SIG-M5 (cell line): ENCODE data around the gene AIG1.
"Not testable (repeated sequence)": the region's sequence is repeated elsewhere in the genome, so short reads cannot be mapped to it uniquely, and the experiment has no call there.

Experiments used
- DNase-seq: peaks from one replicate; lab custom pipeline; 2025; lab: John Stamatoyannopoulos, UW

The AIG1 gene

GRCh38 chr6:143128681-143129015 is 68.0 kb downstream of the AIG1 start:
- no peak for DNase-seq

- DNase-seq = no peak
These were observed 70.2 kb downstream of the AIG1 start for GRCh38 chr6:143130928-143131327.

DNA sequence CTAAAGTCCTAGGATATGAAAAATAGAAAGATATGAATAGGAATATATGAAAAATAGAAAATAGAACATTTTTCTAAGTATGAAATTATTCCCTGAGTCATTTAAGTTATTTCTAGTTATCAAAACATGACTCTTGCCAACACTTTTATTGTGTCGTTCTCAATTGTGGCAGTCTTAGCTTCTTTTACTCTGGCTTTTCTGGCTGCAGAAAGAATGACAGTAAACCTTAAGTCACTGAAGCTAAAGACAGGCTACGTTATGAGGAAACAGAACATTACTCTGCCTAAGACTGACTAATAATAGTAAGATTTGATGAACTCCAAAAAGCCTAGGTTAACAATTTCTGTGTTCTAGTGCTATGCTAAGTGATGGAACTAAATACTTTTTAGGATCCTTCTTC is 74.6 kb downstream of the AIG1 start:
- DNase-seq = no peak

DNA sequence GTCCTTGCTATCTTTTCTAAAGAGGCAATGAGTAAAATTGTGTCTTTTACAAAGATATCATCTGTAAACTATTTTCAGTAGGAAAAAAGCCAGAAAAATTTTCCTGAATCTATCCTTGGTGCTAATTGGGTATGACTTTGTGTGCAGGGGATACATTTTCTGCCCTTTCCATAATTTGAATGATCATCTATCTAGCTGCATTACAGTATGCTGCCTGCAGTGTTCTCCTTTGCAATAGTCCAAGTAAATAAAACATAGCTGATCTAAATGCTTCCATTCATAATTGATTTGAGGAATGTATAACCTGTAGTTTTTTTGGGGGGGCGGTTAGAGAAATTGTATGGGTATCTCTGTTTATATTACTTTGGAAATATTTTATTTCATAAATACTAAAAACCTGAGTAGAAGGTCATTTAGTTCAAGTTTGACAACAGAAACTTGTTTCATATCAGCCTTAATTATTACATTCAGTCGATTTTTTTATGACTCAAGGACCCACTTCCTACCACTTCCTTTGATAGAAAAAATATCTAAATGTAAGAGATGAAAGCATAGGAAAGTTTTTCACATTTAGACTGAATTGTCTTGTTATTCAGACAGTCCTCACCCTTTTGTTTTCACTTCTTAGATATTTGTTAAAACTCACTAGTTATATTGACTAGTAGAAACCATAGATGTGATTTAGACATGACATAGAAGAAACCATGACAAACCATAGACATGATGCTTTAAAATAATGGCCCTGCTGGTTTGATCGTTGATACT is 75.3 kb downstream of the AIG1 start:
- DNase-seq = no peak

GRCh38 chr6:143136647-143137046 is 76.0 kb downstream of the AIG1 start:
- DNase-seq = no peak

- DNase-seq = no peak
These were observed 78.6 kb downstream of the AIG1 start for GRCh38 chr6:143139239-143139784.

DNA sequence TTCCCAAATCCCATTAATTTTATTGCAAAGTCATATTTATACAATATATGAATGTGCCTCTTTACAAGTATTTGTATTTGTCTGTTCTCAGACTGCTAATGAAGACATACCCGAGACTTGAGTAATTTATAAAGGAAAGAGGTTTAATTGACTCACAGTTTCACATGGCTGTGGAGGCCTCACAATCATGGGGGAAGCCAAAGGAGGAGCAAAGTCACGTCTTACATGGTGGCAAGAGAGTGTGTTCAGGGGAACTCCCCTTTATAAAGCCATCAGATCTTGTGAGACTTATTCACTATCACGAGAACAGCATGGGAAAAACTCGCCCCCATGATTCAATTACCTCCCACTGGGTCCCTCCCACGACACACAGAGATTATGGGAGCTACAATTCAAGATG is 79.2 kb downstream of the AIG1 start:
- DNase-seq = not testable (repeated sequence)

DNA sequence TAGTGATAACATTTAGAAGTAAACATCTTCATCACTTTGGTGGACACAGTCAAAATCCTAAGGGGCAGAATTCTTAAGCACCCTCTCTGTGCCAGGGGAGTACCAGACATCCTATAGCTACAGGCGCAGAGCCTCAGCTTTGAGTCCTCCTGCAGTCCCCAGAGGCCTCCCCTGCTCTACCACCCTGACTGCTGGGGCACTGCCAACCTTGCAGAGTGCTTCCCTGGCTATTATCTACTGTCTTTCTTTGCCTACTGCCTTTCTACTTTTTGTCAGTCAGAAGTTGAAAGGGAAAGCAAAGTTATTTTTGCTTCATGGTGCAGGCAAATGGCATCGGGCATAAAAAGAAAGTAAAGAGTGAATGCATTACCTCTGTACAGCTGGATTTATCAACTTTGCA is 80.1 kb downstream of the AIG1 start:
- DNase-seq = no peak

DNA sequence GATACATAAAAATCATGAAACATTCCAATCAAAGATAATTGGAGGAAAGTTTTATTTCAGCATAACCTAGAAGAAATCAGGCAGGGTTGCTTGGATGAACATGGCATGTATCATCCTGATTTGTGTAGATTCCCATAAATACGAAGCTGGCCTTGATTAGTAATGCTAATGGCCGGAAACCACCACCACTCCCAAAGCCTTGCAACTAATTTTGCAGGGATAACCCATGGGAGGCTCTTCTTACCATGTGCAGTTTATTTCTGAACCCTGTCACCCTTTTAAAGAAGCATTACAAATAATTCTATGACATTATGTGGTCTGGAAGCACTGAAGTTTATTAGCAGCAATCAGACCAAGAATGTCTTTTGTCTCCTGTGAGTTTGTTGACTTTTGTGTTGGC is 80.8 kb downstream of the AIG1 start:
- no peak for DNase-seq

- DNase-seq = no peak
These were observed 85.6 kb downstream of the AIG1 start for GRCh38 chr6:143146186-143146851.

GRCh38 chr6:143149771-143150170 is 89.1 kb downstream of the AIG1 start:
- DNase-seq = no peak

- no peak for DNase-seq
These were observed 89.6 kb downstream of the AIG1 start for GRCh38 chr6:143150281-143150680.

GRCh38 chr6:143151381-143151780 is 90.7 kb downstream of the AIG1 start:
- no peak for DNase-seq

- no peak for DNase-seq
These were observed 95.0 kb downstream of the AIG1 start for GRCh38 chr6:143155681-143156080.

DNA sequence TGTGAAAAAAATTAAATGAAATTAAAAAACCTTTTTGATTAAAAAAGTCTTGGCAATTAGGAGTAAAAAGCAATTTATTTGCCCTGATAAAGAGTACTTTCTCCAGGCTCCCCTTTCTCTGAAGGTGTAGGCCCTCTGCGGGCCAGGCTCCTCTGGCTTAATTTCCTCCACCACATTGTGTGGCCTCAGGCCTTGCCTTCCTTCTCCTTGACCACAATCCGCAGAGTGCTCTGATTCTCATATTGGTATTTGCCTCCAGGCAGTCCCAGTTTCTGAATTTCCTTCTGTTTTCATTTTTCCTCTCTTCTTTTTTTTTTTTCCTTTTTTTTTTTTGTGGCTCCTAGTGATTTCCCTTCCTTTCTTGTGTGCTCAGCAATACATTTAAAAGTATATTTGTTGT is 96.4 kb downstream of the AIG1 start:
- DNase-seq = no peak

DNA sequence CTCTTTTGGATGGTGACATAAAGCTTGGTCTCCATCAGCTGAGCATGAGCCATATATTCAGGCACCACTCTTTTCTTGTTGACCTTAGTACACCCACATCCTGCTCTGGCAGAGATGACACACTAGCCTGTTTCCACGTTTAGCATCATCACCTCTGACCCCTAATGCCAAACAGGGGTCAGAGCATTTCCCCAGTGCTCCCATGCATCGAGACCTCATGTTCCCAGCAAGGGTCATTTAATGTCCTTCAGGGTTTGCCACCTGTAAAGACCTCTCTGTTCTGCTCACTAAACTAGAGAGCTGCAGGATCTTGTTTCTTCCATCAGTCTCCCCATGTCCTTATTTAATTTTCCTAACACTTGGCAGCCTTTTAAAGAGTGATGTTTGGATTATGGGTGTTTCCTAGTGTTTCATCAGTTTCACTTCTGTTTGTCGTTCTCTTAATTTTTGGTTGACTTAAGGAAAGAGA is 97.5 kb downstream of the AIG1 start:
- DNase-seq = no peak

DNA sequence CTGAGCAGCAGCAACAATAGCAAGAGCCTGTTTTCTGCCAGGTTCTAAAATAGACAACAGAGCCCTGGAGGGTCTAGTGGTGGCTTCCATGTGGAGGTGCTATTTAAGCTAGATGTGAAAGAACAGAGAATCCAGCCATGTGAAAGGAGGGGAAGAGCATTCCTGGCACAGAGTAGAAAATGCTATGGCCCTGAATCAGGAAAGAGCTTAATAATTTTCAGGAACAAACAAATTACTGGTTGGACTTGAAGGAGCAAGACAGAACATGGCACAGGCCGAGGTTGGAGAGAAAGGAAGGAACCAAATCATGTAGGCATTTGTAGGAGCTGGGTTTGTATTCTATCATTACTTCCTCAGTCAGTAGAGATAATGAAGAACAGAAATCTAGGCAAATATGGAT is 98.3 kb downstream of the AIG1 start:
- no peak for DNase-seq

DNA sequence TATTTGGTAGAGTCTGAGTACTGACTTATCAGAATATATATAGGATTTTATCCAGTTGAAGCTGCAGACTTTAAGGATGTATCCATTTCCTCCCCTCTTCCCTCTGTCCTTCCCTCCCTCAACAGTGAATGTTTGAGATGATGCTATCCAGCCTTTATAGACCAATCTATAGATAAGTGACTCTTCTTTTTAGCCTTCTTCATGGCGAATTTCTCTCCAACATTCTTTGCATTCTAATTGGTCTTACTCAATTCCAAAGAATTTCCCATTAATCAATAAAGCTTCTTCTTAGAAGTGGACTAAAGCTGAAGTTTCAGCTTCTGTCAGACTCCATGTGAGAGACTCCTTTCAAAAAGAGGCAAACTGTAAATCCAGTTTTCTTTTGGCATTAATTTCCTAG is 99.3 kb downstream of the AIG1 start:
- DNase-seq = no peak

GRCh38 chr6:143160439-143161220 is 99.9 kb downstream of the AIG1 start:
- DNase-seq = no peak

GRCh38 chr6:143163621-143164020 is 102.9 kb downstream of the AIG1 start:
- no peak for DNase-seq

GRCh38 chr6:143164565-143165105 is 103.9 kb downstream of the AIG1 start:
- no peak for DNase-seq

DNA sequence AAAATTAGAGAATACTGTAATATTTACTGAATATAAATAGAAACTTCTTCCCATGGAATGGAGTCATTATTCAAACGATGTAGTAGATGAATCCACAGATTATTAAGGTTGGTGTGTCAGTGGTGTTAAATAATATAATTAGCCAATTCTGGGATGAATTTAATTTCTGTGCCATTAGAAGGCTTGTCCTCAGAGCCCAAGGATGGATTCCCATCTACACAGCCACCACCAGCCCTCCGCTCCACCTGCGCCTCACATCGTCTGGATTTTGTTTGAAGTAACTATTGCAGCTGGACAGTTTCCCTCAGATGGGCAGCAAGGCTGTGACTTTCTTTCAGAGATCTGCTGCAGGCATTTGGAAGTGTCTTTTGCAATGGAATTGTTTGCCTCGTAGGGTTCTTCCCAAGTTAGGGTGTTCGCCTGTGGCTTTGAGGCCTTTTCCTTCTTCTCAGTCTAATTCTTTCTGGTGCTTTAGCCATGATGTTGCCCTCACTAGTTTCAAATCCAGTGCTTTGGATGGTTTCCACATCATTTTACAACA is 104.7 kb downstream of the AIG1 start:
- DNase-seq = no peak
